WERI-Rb-1 (cell line): ENCODE measurements around the gene CHM.

ENCODE experiments used
- DNase-seq: peaks from one replicate; pipeline ENCODE4 v3.0.0-alpha.2; 2020
- H3K27ac ChIP-seq: fragments of 250-450 bp; sonication (Bioruptor Pico); 2 replicates; pipeline ENCODE4 v1.5.1; 2020; ENCODE audit warnings: mild to moderate bottlenecking, moderate library complexity
- H3K27me3 ChIP-seq: fragments of 250-450 bp; sonication (Bioruptor Pico); 2 replicates; pipeline ENCODE4 v1.5.1; 2021; ENCODE audit warnings: mild to moderate bottlenecking, low read depth, moderate library complexity; ENCODE audit not compliant: insufficient read depth, severe bottlenecking
- H3K36me3 ChIP-seq: fragments of 250-450 bp; sonication (Bioruptor Pico); 2 replicates; pipeline ENCODE4 v1.5.1; 2020; ENCODE audit warnings: mild to moderate bottlenecking, moderate library complexity
- H3K4me3 ChIP-seq: 2 replicates; pipeline ENCODE4 v1.5.1; 2011; ENCODE audit warnings: low read depth, mild to moderate bottlenecking, control low read depth, low read length
- H3K9me3 ChIP-seq: fragments of 250-450 bp; sonication (Bioruptor Pico); 2 replicates; pipeline ENCODE4 v1.5.1; 2021; ENCODE audit warnings: mild to moderate bottlenecking, moderate library complexity; ENCODE audit not compliant: severe bottlenecking
- CTCF ChIP-seq: IDR thresholded peaks from 2 replicates; pipeline ENCODE4 v1.5.1; 2011; ENCODE audit warnings: low read depth, mild to moderate bottlenecking, control low read depth, inconsistent platforms, low read length

Gene CHM

GRCh38 chrX:85906399-85906798 lies 141.0 kb downstream of the CHM start:
- no peak for TF ChIP-seq CTCF
- Histone ChIP-seq H3K27ac (no peak overlapping the region), H3K9me3 (no peaks in the 10 kb centered on the region), H3K27me3 (no peaks in the 10 kb centered on the region), H3K4me3 (no peak overlapping the region), H3K36me3 (no peaks in the 10 kb centered on the region)
- no peak for DNase-seq

GRCh38 chrX:85905851-85906250 lies 141.5 kb downstream of the CHM start:
- no peak for DNase-seq
- Histone ChIP-seq H3K27ac (no peak overlapping the region), H3K27me3 (no peaks in the 10 kb centered on the region), H3K36me3 (no peaks in the 10 kb centered on the region), H3K9me3 (no peaks in the 10 kb centered on the region), H3K4me3 (no peak overlapping the region)
- TF ChIP-seq CTCF: no peak

- no peak for TF ChIP-seq CTCF
- H3K27ac ChIP-seq: no peak overlapping the region
- H3K36me3 ChIP-seq: no peaks in the 10 kb centered on the region
Observed at GRCh38 chrX:85903692-85904471, 143.5 kb downstream of the CHM start.

GRCh38 chrX:85897362-85898126 lies 149.8 kb downstream of the CHM start:
- peak; percentile 8 for DNase-seq
- no peak for TF ChIP-seq CTCF
- H3K27ac ChIP-seq: no peak overlapping the region
- no peaks in the 10 kb centered on the region; the same call in 1 of the 2 replicates for H3K36me3 ChIP-seq
- H3K27me3 ChIP-seq: no peaks in the 10 kb centered on the region
- no peak overlapping the region for H3K4me3 ChIP-seq
- no peaks in the 10 kb centered on the region for H3K9me3 ChIP-seq

More at GRCh38 chrX:85903692-85904471, 143.5 kb downstream of the CHM start:
- H3K4me3 ChIP-seq: no peak overlapping the region
- DNase-seq: no peak
- H3K9me3 ChIP-seq: no peaks in the 10 kb centered on the region
- H3K27me3 ChIP-seq: no peaks in the 10 kb centered on the region

GRCh38 chrX:85882601-85883000 lies 164.8 kb downstream of the CHM start:
- H3K9me3 ChIP-seq: no peaks in the 10 kb centered on the region
- H3K4me3 ChIP-seq: no peak overlapping the region
- no peaks in the 10 kb centered on the region for H3K27me3 ChIP-seq

More at GRCh38 chrX:85882601-85883000, 164.8 kb downstream of the CHM start:
- no peak for TF ChIP-seq CTCF
- H3K36me3 ChIP-seq: no peaks in the 10 kb centered on the region
- H3K27ac ChIP-seq: no peak overlapping the region
- no peak for DNase-seq
